ENCODE measurements around the gene FLNC.

- TF ChIP-seq, protein P1, sequence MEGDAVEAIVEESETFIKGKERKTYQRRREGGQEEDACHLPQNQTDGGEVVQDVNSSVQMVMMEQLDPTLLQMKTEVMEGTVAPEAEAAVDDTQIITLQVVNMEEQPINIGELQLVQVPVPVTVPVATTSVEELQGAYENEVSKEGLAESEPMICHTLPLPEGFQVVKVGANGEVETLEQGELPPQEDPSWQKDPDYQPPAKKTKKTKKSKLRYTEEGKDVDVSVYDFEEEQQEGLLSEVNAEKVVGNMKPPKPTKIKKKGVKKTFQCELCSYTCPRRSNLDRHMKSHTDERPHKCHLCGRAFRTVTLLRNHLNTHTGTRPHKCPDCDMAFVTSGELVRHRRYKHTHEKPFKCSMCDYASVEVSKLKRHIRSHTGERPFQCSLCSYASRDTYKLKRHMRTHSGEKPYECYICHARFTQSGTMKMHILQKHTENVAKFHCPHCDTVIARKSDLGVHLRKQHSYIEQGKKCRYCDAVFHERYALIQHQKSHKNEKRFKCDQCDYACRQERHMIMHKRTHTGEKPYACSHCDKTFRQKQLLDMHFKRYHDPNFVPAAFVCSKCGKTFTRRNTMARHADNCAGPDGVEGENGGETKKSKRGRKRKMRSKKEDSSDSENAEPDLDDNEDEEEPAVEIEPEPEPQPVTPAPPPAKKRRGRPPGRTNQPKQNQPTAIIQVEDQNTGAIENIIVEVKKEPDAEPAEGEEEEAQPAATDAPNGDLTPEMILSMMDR (IDR thresholded peaks at IDR 0.05) = no peak
- TF ChIP-seq POLR2A (IDR thresholded peaks at IDR 0.05; ENCODE audit: low read length) = no peak
- TF ChIP-seq, protein P2, sequence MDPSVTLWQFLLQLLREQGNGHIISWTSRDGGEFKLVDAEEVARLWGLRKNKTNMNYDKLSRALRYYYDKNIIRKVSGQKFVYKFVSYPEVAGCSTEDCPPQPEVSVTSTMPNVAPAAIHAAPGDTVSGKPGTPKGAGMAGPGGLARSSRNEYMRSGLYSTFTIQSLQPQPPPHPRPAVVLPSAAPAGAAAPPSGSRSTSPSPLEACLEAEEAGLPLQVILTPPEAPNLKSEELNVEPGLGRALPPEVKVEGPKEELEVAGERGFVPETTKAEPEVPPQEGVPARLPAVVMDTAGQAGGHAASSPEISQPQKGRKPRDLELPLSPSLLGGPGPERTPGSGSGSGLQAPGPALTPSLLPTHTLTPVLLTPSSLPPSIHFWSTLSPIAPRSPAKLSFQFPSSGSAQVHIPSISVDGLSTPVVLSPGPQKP (IDR thresholded peaks at IDR 0.05; ENCODE audit: low read depth, low read length) = no peak
- TF ChIP-seq JUN (IDR thresholded peaks at IDR 0.05) = no peak
- no peak for TF ChIP-seq HOXB5 (CRISPR knock-in tag; IDR thresholded peaks at IDR 0.05)
- TF ChIP-seq EP300 (IDR thresholded peaks at IDR 0.05) = no peak
- TF ChIP-seq MYC (IDR thresholded peaks at IDR 0.05; ENCODE audit: borderline replicate concordance, low read length) = no peak
- TF ChIP-seq POLR2AphosphoS2 (conservative IDR thresholded peaks at IDR 0.05; ENCODE audit: low read length) = no peak
- TF ChIP-seq CHD2 (IDR thresholded peaks at IDR 0.05; ENCODE audit: low read length, partially characterized antibody) = no peak
- TF ChIP-seq MAFK (IDR thresholded peaks at IDR 0.05; ENCODE audit: partially characterized antibody) = no peak
- TF ChIP-seq RCOR1 (IDR thresholded peaks at IDR 0.05; ENCODE audit: low read depth, low read length) = no peak
Observed at GRCh38 chr7:128860158-128861073, 30.2 kb downstream of the FLNC start.
